PC-3 (cell line): ENCODE data around the gene KLF12.

Experiments used
- CTCF ChIP-seq: fragments of 300-600 bp; sonication (generic); conservative IDR thresholded peaks from 2 replicates; pipeline ENCODE4 v1.5.1; 2017; ENCODE audit warnings: antibody characterized with exemption, low read depth, mild to moderate bottlenecking, low read length
- EZH2 ChIP-seq: fragments of 300-600 bp; sonication (generic); IDR thresholded peaks from one replicate; pipeline ENCODE4 v1.6.1; 2017; ENCODE audit warnings: antibody characterized with exemption, mild to moderate bottlenecking, low read length; ENCODE audit not compliant: unreplicated experiment

- TF ChIP-seq EZH2 = no peak
- TF ChIP-seq CTCF = no peak
These were observed at the start of gene KLF12 for GRCh38 chr13:74134221-74134776.
